ENCODE measurements around the gene FAM83C.

- TF ChIP-seq, protein P1, sequence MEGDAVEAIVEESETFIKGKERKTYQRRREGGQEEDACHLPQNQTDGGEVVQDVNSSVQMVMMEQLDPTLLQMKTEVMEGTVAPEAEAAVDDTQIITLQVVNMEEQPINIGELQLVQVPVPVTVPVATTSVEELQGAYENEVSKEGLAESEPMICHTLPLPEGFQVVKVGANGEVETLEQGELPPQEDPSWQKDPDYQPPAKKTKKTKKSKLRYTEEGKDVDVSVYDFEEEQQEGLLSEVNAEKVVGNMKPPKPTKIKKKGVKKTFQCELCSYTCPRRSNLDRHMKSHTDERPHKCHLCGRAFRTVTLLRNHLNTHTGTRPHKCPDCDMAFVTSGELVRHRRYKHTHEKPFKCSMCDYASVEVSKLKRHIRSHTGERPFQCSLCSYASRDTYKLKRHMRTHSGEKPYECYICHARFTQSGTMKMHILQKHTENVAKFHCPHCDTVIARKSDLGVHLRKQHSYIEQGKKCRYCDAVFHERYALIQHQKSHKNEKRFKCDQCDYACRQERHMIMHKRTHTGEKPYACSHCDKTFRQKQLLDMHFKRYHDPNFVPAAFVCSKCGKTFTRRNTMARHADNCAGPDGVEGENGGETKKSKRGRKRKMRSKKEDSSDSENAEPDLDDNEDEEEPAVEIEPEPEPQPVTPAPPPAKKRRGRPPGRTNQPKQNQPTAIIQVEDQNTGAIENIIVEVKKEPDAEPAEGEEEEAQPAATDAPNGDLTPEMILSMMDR (IDR thresholded peaks at IDR 0.05) = no peak
- no peak for TF ChIP-seq EP300 (IDR thresholded peaks at IDR 0.05)
- TF ChIP-seq POLR2A (IDR thresholded peaks at IDR 0.05) = no peak
Observed at GRCh38 chr20:35279533-35280174, 12.6 kb downstream of the FAM83C start.

Data from suprapubic skin (tissue), 3 donors.